DOHH2 (cell line): ENCODE results near the gene ZNF367.

Source experiments
- H3F3A ChIP-seq: fragments of 200-600 bp; sonication (generic), shearing (Covaris generic); 2 replicates; pipeline ENCODE4 v1.6.0; 2016; ENCODE audit warnings: antibody characterized with exemption, mild to moderate bottlenecking; ENCODE audit not compliant: control insufficient read depth, insufficient read depth
- H3K27ac ChIP-seq: fragments of 200-600 bp; sonication (generic); 2 replicates; pipeline ENCODE4 v1.5.1; 2014; ENCODE audit warnings: low read depth, mild to moderate bottlenecking, low read length, moderate library complexity
- H3K27me3 ChIP-seq: fragments of 200-600 bp; sonication (generic); 2 replicates; pipeline ENCODE4 v1.6.1; 2014; ENCODE audit warnings: mild to moderate bottlenecking, low read length, mixed read lengths; ENCODE audit not compliant: control insufficient read depth
- H3K36me3 ChIP-seq: fragments of 200-600 bp; sonication (generic); 2 replicates; pipeline ENCODE4 v1.6.1; 2014; ENCODE audit warnings: mild to moderate bottlenecking, low read length, moderate library complexity, mixed read lengths; ENCODE audit not compliant: control insufficient read depth
- H3K4me1 ChIP-seq: fragments of 200-600 bp; sonication (generic); 2 replicates; pipeline ENCODE4 v1.6.1; 2014; ENCODE audit warnings: mild to moderate bottlenecking, low read length, mixed read lengths; ENCODE audit not compliant: control insufficient read depth
- H3K4me2 ChIP-seq: fragments of 200-600 bp; sonication (generic); 2 replicates; pipeline ENCODE4 v1.6.0; 2014; ENCODE audit warnings: mild to moderate bottlenecking, low read length, moderate library complexity
- H3K4me3 ChIP-seq: fragments of 200-600 bp; sonication (generic); 2 replicates; pipeline ENCODE4 v1.5.1; 2014; ENCODE audit warnings: mild to moderate bottlenecking, low read length, mixed read lengths
- H3K79me2 ChIP-seq: fragments of 200-600 bp; sonication (generic); 2 replicates; pipeline ENCODE4 v1.6.1; 2014; ENCODE audit warnings: mild to moderate bottlenecking, low read length, mixed read lengths; ENCODE audit not compliant: control insufficient read depth
- H3K9me2 ChIP-seq: fragments of 200-600 bp; sonication (generic); replicated peaks from 2 replicates; pipeline ENCODE4 v1.6.1; 2014; ENCODE audit warnings: mild to moderate bottlenecking, low read length, mixed read lengths; ENCODE audit not compliant: control insufficient read depth
- H3K9me3 ChIP-seq: fragments of 200-600 bp; sonication (generic); 2 replicates; pipeline ENCODE4 v1.6.1; 2014; ENCODE audit warnings: antibody characterized with exemption, low read length, mixed read lengths; ENCODE audit not compliant: control insufficient read depth, insufficient read depth
- H4K20me1 ChIP-seq: fragments of 200-600 bp; sonication (generic); 2 replicates; pipeline ENCODE4 v1.6.0; 2014; ENCODE audit warnings: low read depth, mild to moderate bottlenecking, antibody characterized with exemption, low read length, moderate library complexity; ENCODE audit not compliant: control insufficient read depth, insufficient read depth
- EZH2phosphoT487 ChIP-seq: fragments of 200-600 bp; sonication (generic); IDR thresholded peaks from 2 replicates; pipeline ENCODE4 v1.6.1; 2017; ENCODE audit warnings: borderline replicate concordance, mild to moderate bottlenecking, antibody characterized with exemption, low read length, moderate library complexity, mixed read lengths
- TF ChIP-seq, protein P1 (sequence below): fragments of 200-600 bp; sonication (generic); IDR thresholded peaks from one replicate; pipeline ENCODE4 v1.5.1; 2014; ENCODE audit warnings: antibody characterized with exemption, mild to moderate bottlenecking, low read depth, low read length; ENCODE audit not compliant: poor library complexity, severe bottlenecking

The ZNF367 gene

GRCh38 chr9:96442491-96442890 is 24.3 kb upstream of the ZNF367 start:
- H3K4me1 ChIP-seq, result no peaks in the 10 kb centered on the region
- peaks cover 5% of the 10 kb centered on the region; the same call in 1 of the 2 replicates for H3K27me3 ChIP-seq
- H3K79me2 ChIP-seq, result no peaks in the 10 kb centered on the region
- H3F3A ChIP-seq, result no peaks in the 10 kb centered on the region
- H3K27ac ChIP-seq, result no peak overlapping the region
- H3K9me3 ChIP-seq, result no peaks in the 10 kb centered on the region
- H3K9me2 ChIP-seq, result no peaks in the 10 kb centered on the region
- no peak overlapping the region for H3K4me2 ChIP-seq
- no peaks in the 10 kb centered on the region for H4K20me1 ChIP-seq
- TF ChIP-seq, protein P1, sequence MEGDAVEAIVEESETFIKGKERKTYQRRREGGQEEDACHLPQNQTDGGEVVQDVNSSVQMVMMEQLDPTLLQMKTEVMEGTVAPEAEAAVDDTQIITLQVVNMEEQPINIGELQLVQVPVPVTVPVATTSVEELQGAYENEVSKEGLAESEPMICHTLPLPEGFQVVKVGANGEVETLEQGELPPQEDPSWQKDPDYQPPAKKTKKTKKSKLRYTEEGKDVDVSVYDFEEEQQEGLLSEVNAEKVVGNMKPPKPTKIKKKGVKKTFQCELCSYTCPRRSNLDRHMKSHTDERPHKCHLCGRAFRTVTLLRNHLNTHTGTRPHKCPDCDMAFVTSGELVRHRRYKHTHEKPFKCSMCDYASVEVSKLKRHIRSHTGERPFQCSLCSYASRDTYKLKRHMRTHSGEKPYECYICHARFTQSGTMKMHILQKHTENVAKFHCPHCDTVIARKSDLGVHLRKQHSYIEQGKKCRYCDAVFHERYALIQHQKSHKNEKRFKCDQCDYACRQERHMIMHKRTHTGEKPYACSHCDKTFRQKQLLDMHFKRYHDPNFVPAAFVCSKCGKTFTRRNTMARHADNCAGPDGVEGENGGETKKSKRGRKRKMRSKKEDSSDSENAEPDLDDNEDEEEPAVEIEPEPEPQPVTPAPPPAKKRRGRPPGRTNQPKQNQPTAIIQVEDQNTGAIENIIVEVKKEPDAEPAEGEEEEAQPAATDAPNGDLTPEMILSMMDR, result no peak
- no peak for TF ChIP-seq EZH2phosphoT487
- H3K36me3 ChIP-seq, result no peaks in the 10 kb centered on the region
- no peak overlapping the region for H3K4me3 ChIP-seq

DNA sequence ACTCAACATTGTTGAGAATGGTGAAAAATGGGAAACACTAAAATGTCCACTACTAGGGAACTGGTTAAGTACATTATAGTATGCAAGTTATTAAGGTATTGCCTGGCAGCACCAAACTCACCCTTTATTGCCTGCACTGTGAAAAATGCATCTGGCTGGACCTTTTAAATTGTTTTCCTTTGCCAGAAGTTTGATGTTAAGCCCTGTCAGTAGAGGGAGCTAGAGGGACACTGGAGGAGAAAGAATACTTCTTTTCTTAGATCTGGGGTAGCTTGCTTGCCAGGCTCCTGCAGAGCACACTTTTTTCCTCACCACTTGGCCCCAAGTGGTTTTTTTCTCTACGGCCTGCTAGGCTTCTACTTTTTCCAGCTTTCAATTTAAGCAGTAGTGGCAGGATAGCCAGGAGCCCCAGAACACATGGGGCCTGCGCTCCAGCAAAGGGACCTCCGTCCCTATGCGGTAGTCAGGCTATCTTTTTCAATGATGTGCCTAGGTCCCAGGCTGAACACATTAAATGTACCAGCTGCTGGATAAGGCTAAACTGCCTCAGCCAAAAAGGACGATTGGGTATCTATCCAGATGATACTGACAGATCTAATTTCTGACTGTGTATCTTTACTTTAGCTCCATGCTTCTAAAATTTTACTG is 23.8 kb upstream of the ZNF367 start:
- H3K27me3 ChIP-seq, result peaks cover 5% of the 10 kb centered on the region; the same call in 1 of the 2 replicates
- H3K4me3 ChIP-seq, result no peak overlapping the region
- H3K9me3 ChIP-seq, result no peaks in the 10 kb centered on the region
- no peaks in the 10 kb centered on the region for H3K4me1 ChIP-seq
- no peaks in the 10 kb centered on the region for H3K9me2 ChIP-seq
- H3K27ac ChIP-seq, result no peak overlapping the region
- no peaks in the 10 kb centered on the region for H4K20me1 ChIP-seq
- H3F3A ChIP-seq, result no peaks in the 10 kb centered on the region
- no peak overlapping the region for H3K4me2 ChIP-seq
- no peaks in the 10 kb centered on the region for H3K79me2 ChIP-seq
- TF ChIP-seq EZH2phosphoT487, result no peak
- TF ChIP-seq, protein P1, result peak; percentile 73
- no peaks in the 10 kb centered on the region for H3K36me3 ChIP-seq

GRCh38 chr9:96440671-96441199 is 22.6 kb upstream of the ZNF367 start:
- no peaks in the 10 kb centered on the region for H3K79me2 ChIP-seq
- no peak for TF ChIP-seq EZH2phosphoT487
- TF ChIP-seq, protein P1, result no peak
- no peaks in the 10 kb centered on the region for H3F3A ChIP-seq
- no peaks in the 10 kb centered on the region for H3K4me1 ChIP-seq
- H3K4me2 ChIP-seq, result no peak overlapping the region
- no peaks in the 10 kb centered on the region for H3K9me3 ChIP-seq
- peaks cover 5% of the 10 kb centered on the region; the same call in 1 of the 2 replicates for H3K27me3 ChIP-seq
- no peaks in the 10 kb centered on the region for H3K36me3 ChIP-seq
- H3K9me2 ChIP-seq, result no peaks in the 10 kb centered on the region
- no peak overlapping the region for H3K27ac ChIP-seq
- no peak overlapping the region for H3K4me3 ChIP-seq
- H4K20me1 ChIP-seq, result no peaks in the 10 kb centered on the region
